CD14-positive monocyte (primary cell): Measurements from ENCODE around the gene GPATCH3. TPM values are rescaled to one million over a fixed set of nuclear protein-coding genes. Genes with fewer than 3 reads are reported as not detected.

Experiments used
- DNase-seq, 3 donors: peaks; one replicate each; pipeline ENCODE4 v3.0.0-alpha.2; 2011 to 2022
- H2AFZ ChIP-seq: 2 replicates; pipeline ENCODE4 v1.6.0; 2012; ENCODE audit warnings: mild to moderate bottlenecking, low read depth, low read length, inconsistent platforms; ENCODE audit not compliant: insufficient read depth, poor library complexity, severe bottlenecking
- H3K27ac ChIP-seq, 2 donors: 1 replicate in 1 of 2; 2 replicates in 1 of 2; pipeline ENCODE4 v1.5.1; 2012 to 2013; ENCODE audit warnings: low read length in 2 of 2, control low read depth in 1 of 2, inconsistent platforms in 1 of 2, low read depth in 1 of 2, mild to moderate bottlenecking in 1 of 2
- H3K27me3 ChIP-seq, 2 donors: one replicate each; pipeline versions ENCODE4 v1.6.0 to v1.6.1; 2011 to 2013; ENCODE audit warnings: low read length in 2 of 2; ENCODE audit not compliant: control insufficient read depth in 2 of 2, insufficient read depth in 2 of 2
- H3K36me3 ChIP-seq, 2 donors: replicated peaks in 1 of 2; 1 replicate in 1 of 2; 2 replicates in 1 of 2; pipeline versions ENCODE4 v1.5.1 to v1.6.1; 2012 to 2013; ENCODE audit warnings: low read length in 2 of 2, control low read depth in 1 of 2, inconsistent platforms in 1 of 2, mild to moderate bottlenecking in 1 of 2; ENCODE audit not compliant: insufficient read depth in 2 of 2, control insufficient read depth in 1 of 2
- H3K4me1 ChIP-seq, 2 donors: 1 replicate in 1 of 2; 2 replicates in 1 of 2; pipeline versions ENCODE4 v1.5.1 to v1.6.1; 2012 to 2013; ENCODE audit warnings: low read length in 2 of 2, control low read depth in 1 of 2, inconsistent platforms in 1 of 2, mild to moderate bottlenecking in 1 of 2, moderate library complexity in 1 of 2; ENCODE audit not compliant: insufficient read depth in 2 of 2, control insufficient read depth in 1 of 2
- H3K4me2 ChIP-seq: replicated peaks from 2 replicates; pipeline ENCODE3; 2012; ENCODE audit warnings: low read length, moderate library complexity, mild to moderate bottlenecking; ENCODE audit not compliant: poor library complexity, severe bottlenecking; ENCODE audit errors: extremely low read depth
- H3K4me3 ChIP-seq, 3 experiments: fragments of 200-600 bp in 1 of 3; sonication (generic) in 1 of 3; replicated peaks in 1 of 3; 1 replicate in 2 of 3; 2 replicates in 1 of 3; pipeline ENCODE4 v1.5.1; 2011 to 2013; ENCODE audit warnings: low read length in 3 of 3, mild to moderate bottlenecking in 3 of 3, control low read depth in 2 of 3, low read depth in 2 of 3, inconsistent platforms in 1 of 3, moderate library complexity in 1 of 3
- H3K79me2 ChIP-seq: 2 replicates; pipeline ENCODE4 v1.6.0; 2012; ENCODE audit warnings: mild to moderate bottlenecking, control low read depth, inconsistent platforms, low read length, moderate library complexity; ENCODE audit not compliant: insufficient read depth
- H3K9ac ChIP-seq: 2 replicates; pipeline ENCODE4 v1.6.0; 2017; ENCODE audit warnings: low read length, mild to moderate bottlenecking; ENCODE audit not compliant: insufficient read depth, poor library complexity, severe bottlenecking
- H3K9me3 ChIP-seq, 2 donors: replicated peaks in 1 of 2; 1 replicate in 1 of 2; 2 replicates in 1 of 2; pipeline versions ENCODE4 v1.5.1 to v1.6.1; 2012 to 2013; ENCODE audit warnings: low read length in 2 of 2, control low read depth in 1 of 2; ENCODE audit not compliant: control insufficient read depth in 1 of 2, insufficient read depth in 1 of 2
- H4K20me1 ChIP-seq: 2 replicates; pipeline ENCODE4 v1.6.0; 2012; ENCODE audit warnings: mild to moderate bottlenecking, low read length, control low read depth, moderate library complexity; ENCODE audit not compliant: insufficient read depth
- H3K27ac Mint-ChIP-seq, 7 donors: one replicate each; pipeline ENCODE4 v1.8.0; 2020; ENCODE audit warnings: mild to moderate bottlenecking in 7 of 7, mixed read lengths in 7 of 7, moderate library complexity in 6 of 7, inconsistent platforms in 2 of 7
- H3K27me3 Mint-ChIP-seq, 3 donors: one replicate each; pipeline ENCODE4 v1.8.0; 2021 to 2022; ENCODE audit warnings: low read depth in 3 of 3, mild to moderate bottlenecking in 3 of 3, mixed read lengths in 3 of 3, moderate library complexity in 3 of 3, inconsistent platforms in 1 of 3
- H3K36me3 Mint-ChIP-seq, 2 donors: one replicate each; pipeline ENCODE4 v1.8.0; 2020; ENCODE audit warnings: mixed read lengths in 2 of 2, inconsistent platforms in 1 of 2, mild to moderate bottlenecking in 1 of 2
- H3K4me1 Mint-ChIP-seq: one replicate; pipeline ENCODE4 v1.8.0; 2020; ENCODE audit warnings: mild to moderate bottlenecking, mixed read lengths
- H3K4me3 Mint-ChIP-seq, 2 donors: one replicate each; pipeline ENCODE4 v1.8.0; 2020; ENCODE audit warnings: mild to moderate bottlenecking in 2 of 2, mixed read lengths in 2 of 2, moderate library complexity in 1 of 2
- H3K9me3 Mint-ChIP-seq, 7 donors: one replicate each; pipeline ENCODE4 v1.8.0; 2020 to 2022; ENCODE audit warnings: mixed read lengths in 7 of 7, mild to moderate bottlenecking in 6 of 7, moderate library complexity in 6 of 7, inconsistent platforms in 2 of 7
- WGBS: methylation state at CpG from one replicate; pipeline ENCODE4 v1.1.5; 2013; ENCODE audit warnings: missing lambda C conversion rate; ENCODE audit not compliant: insufficient coverage; 5-methylcytosine and 5-hydroxymethylcytosine counted together
- intact Hi-C, 2 donors: fragments of 100-400 bp; cut with micrococcal nuclease; formaldehyde crosslinking; loops; one replicate each; pipeline versions ENCODE4 v1.15.0 to v1.15.1; 2023
- polyA plus RNA-seq, 3 donors: library from polyadenylated mRNA; depleted of rRNA in 1 of 3; unstranded in 2 of 3; stranded (reverse) in 1 of 3; fragments of 300-500 nt in 2 of 3; fragments of >200 nt in 1 of 3; fragmentation: Illumina TruSeq in 2 of 3; gene quantifications; 1 replicate in 2 of 3; 2 replicates in 1 of 3; pipeline ENCODE4 v1.2.3, GENCODE V29; 2012 to 2021
- TF ChIP-seq, protein P1 (sequence below): fragments of 200-600 bp; IDR thresholded peaks from one replicate; pipeline ENCODE4 v1.8.0; 2022; ENCODE audit warnings: antibody characterized with exemption, mild to moderate bottlenecking

GPATCH3 gene
- polyA plus RNA-seq, 3 donors: 8.2 to 11.8 (median 10.7) TPM

DNA sequence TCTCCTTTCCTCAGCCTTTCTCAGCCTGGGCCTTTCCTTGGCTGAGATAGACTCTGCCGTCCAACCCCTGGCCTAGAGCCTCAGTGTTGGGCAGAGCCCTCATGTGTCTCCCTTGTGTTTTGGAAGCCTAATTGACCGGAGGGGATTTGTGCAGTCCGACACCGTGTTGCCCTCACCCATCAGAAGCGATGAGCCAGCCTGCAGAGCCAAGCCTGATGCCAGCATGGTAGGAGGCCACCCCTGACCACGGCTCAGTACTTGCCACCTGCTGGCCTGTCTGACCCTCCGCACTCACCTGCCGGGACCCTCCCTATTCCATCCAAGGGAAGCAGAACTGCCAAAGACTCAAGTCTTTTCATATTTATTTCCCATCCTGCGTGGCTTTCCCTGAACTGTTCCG lies 46.7 kb downstream of the GPATCH3 start:
- H3K4me2 ChIP-seq: no peak overlapping the region

DNA sequence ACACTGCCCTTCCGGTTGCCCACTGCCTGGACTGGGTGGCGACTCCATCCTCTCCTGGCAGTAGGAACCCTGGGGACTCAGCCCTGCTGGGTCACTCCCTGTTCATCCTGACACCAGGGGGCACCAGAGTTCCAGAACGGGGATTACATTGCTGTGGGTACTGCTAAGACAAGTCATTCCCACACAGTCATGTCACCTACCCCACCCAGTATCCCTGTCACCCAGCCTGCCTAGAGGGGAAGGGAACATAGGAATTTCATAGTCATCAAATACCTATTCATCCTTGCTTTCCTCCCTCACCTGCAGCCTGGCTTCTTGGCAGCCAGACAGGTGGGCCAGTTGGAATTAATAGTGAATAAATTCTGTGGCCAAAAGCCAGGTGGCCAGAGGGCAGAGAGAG lies 47.1 kb downstream of the GPATCH3 start:
- Histone ChIP-seq H3K9ac (no peak overlapping the region), H3K27ac (no peak overlapping the region), H3K4me3 (no peak overlapping the region), H2AFZ (no peak overlapping the region), H4K20me1 (peaks cover 23% of the 10 kb centered on the region), H3K4me2 (no peak overlapping the region), H3K4me1 (no peaks in the 10 kb centered on the region), H3K36me3 (peaks cover 75 to 95% of the 10 kb centered on the region in 2 donors), H3K27me3 (no peaks in the 10 kb centered on the region), H3K9me3 (no peaks in the 10 kb centered on the region), H3K79me2 (no peaks in the 10 kb centered on the region)
- H3K9me3 Mint-ChIP-seq: no peaks in the 10 kb centered on the region
- no peak overlapping the region for H3K4me3 Mint-ChIP-seq
- DNase-seq: peak; percentile 60 to 75 (median 71)
- peak overlapping the region in 1 of 7 donors; percentile 13 for H3K27ac Mint-ChIP-seq
- H3K36me3 Mint-ChIP-seq: peaks cover 74 to 94% of the 10 kb centered on the region in 2 donors
- no peaks in the 10 kb centered on the region for H3K4me1 Mint-ChIP-seq
- H3K27me3 Mint-ChIP-seq: no peaks in the 10 kb centered on the region
- intact Hi-C loops: loop anchor here (1.0 to 2.0 kb wide), 2 partner anchors 25 to 26 kb away; no protein-coding TSS in a partner anchor
- WGBS: 45% methylated on average over 2 of the region's 3 CpGs
- TF ChIP-seq, protein P1, sequence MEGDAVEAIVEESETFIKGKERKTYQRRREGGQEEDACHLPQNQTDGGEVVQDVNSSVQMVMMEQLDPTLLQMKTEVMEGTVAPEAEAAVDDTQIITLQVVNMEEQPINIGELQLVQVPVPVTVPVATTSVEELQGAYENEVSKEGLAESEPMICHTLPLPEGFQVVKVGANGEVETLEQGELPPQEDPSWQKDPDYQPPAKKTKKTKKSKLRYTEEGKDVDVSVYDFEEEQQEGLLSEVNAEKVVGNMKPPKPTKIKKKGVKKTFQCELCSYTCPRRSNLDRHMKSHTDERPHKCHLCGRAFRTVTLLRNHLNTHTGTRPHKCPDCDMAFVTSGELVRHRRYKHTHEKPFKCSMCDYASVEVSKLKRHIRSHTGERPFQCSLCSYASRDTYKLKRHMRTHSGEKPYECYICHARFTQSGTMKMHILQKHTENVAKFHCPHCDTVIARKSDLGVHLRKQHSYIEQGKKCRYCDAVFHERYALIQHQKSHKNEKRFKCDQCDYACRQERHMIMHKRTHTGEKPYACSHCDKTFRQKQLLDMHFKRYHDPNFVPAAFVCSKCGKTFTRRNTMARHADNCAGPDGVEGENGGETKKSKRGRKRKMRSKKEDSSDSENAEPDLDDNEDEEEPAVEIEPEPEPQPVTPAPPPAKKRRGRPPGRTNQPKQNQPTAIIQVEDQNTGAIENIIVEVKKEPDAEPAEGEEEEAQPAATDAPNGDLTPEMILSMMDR: peak; percentile 82

More for the DNA sequence above, 46.7 kb downstream of the GPATCH3 start:
- Histone ChIP-seq H3K27me3 (no peaks in the 10 kb centered on the region), H3K4me3 (no peak overlapping the region), H3K9ac (no peak overlapping the region), H3K79me2 (no peaks in the 10 kb centered on the region), H2AFZ (no peak overlapping the region), H4K20me1 (peaks cover 23% of the 10 kb centered on the region), H3K36me3 (peaks cover 71 to 91% of the 10 kb centered on the region in 2 donors), H3K4me1 (no peaks in the 10 kb centered on the region), H3K9me3 (no peaks in the 10 kb centered on the region), H3K27ac (no peak overlapping the region)
- H3K9me3 Mint-ChIP-seq: no peaks in the 10 kb centered on the region
- H3K27ac Mint-ChIP-seq: peak overlapping the region in 2 of 7 donors; percentile 48 to 61
- TF ChIP-seq, protein P1: no peak
- no peak for DNase-seq
- H3K4me3 Mint-ChIP-seq: no peak overlapping the region
- H3K27me3 Mint-ChIP-seq: no peaks in the 10 kb centered on the region
- H3K4me1 Mint-ChIP-seq: no peaks in the 10 kb centered on the region
- 99% methylated on average over 10 of the region's 10 CpGs for WGBS
- peaks cover 69 to 92% of the 10 kb centered on the region in 2 donors for H3K36me3 Mint-ChIP-seq
- intact Hi-C loops: loop anchor here (1.0 to 2.0 kb wide), 2 partner anchors 25 kb away; no protein-coding TSS in a partner anchor
